CD8-positive, alpha-beta memory T cell (primary cell): ENCODE results near the gene LCP1. TPM values are rescaled to one million over a fixed set of nuclear protein-coding genes. Genes with fewer than 3 reads are reported as not detected.

Experiments used
- CTCF ChIA-PET: fragments of 350-600 bp; sonication (Branson Sonifier 250); formaldehyde crosslinking; loops from one replicate; lab custom pipeline; 2021; ENCODE audit warnings: antibody characterized with exemption; lab: Charles Lee
- POLR2A ChIA-PET: fragments of 350-600 bp; sonication (Branson Sonifier 250); formaldehyde crosslinking; loops from one replicate; lab custom pipeline; 2021; ENCODE audit warnings: antibody characterized with exemption; lab: Charles Lee
- DNase-seq, 5 donors: peaks; one replicate each; pipeline versions ENCODE4 v3.0.0 to v3.0.0-alpha.2; 2020 to 2022; ENCODE audit warnings: mixed read lengths in 1 of 5
- H3K27ac ChIP-seq: one replicate; pipeline ENCODE4 v1.7.0; 2013; ENCODE audit warnings: low read depth, mild to moderate bottlenecking, low read length, moderate library complexity
- H3K27me3 ChIP-seq: 2 replicates; pipeline ENCODE4 v1.7.0; 2013; ENCODE audit warnings: low read length, mild to moderate bottlenecking; ENCODE audit not compliant: insufficient read depth, poor library complexity, severe bottlenecking
- H3K36me3 ChIP-seq: 2 replicates; pipeline ENCODE4 v1.7.0; 2013; ENCODE audit warnings: mild to moderate bottlenecking, low read length, moderate library complexity; ENCODE audit not compliant: insufficient read depth
- H3K4me1 ChIP-seq: 2 replicates; pipeline ENCODE4 v1.7.0; 2013; ENCODE audit warnings: mild to moderate bottlenecking, low read length, moderate library complexity; ENCODE audit not compliant: insufficient read depth
- H3K4me3 ChIP-seq: 2 replicates; pipeline ENCODE4 v1.7.0; 2013; ENCODE audit warnings: mild to moderate bottlenecking, low read length
- H3K9me3 ChIP-seq: 2 replicates; pipeline ENCODE4 v1.7.0; 2013; ENCODE audit warnings: mild to moderate bottlenecking, low read length
- H3K27ac Mint-ChIP-seq, 8 donors: one replicate each; pipeline ENCODE4 v1.8.0; 2020 to 2021; ENCODE audit warnings: mixed read lengths in 8 of 8, mild to moderate bottlenecking in 6 of 8, inconsistent platforms in 3 of 8, moderate library complexity in 3 of 8
- H3K27me3 Mint-ChIP-seq, 2 donors: one replicate each; pipeline ENCODE4 v1.8.0; 2020 to 2021; ENCODE audit warnings: mixed read lengths in 2 of 2, mild to moderate bottlenecking in 1 of 2, moderate library complexity in 1 of 2
- H3K36me3 Mint-ChIP-seq, 3 donors: one replicate each; pipeline ENCODE4 v1.8.0; 2020 to 2021; ENCODE audit warnings: mixed read lengths in 3 of 3, inconsistent platforms in 1 of 3, mild to moderate bottlenecking in 1 of 3
- H3K4me1 Mint-ChIP-seq, 3 donors: one replicate each; pipeline ENCODE4 v1.8.0; 2020 to 2021; ENCODE audit warnings: mixed read lengths in 3 of 3, inconsistent platforms in 1 of 3, mild to moderate bottlenecking in 1 of 3
- H3K4me3 Mint-ChIP-seq, 7 donors: one replicate each; pipeline ENCODE4 v1.8.0; 2020 to 2021; ENCODE audit warnings: mixed read lengths in 7 of 7, mild to moderate bottlenecking in 6 of 7, moderate library complexity in 4 of 7, inconsistent platforms in 2 of 7
- H3K9me3 Mint-ChIP-seq, 5 donors: one replicate each; pipeline ENCODE4 v1.8.0; 2020 to 2022; ENCODE audit warnings: mixed read lengths in 5 of 5, mild to moderate bottlenecking in 3 of 5, moderate library complexity in 2 of 5, inconsistent platforms in 1 of 5
- polyA plus RNA-seq: library from polyadenylated mRNA; unstranded; fragments of 300-500 nt; fragmentation: Illumina TruSeq; gene quantifications from one replicate; pipeline ENCODE4 v1.2.3, GENCODE V29; 2021
- total RNA-seq, 2 experiments: library from RNA; stranded (reverse); gene quantifications; one replicate each; pipeline ENCODE4 v1.2.3, GENCODE V29; 2021

The LCP1 gene
- total and polyA plus RNA-seq, 3 experiments from 2014 or later, result 838 to 1,545 (median 869) TPM

DNA sequence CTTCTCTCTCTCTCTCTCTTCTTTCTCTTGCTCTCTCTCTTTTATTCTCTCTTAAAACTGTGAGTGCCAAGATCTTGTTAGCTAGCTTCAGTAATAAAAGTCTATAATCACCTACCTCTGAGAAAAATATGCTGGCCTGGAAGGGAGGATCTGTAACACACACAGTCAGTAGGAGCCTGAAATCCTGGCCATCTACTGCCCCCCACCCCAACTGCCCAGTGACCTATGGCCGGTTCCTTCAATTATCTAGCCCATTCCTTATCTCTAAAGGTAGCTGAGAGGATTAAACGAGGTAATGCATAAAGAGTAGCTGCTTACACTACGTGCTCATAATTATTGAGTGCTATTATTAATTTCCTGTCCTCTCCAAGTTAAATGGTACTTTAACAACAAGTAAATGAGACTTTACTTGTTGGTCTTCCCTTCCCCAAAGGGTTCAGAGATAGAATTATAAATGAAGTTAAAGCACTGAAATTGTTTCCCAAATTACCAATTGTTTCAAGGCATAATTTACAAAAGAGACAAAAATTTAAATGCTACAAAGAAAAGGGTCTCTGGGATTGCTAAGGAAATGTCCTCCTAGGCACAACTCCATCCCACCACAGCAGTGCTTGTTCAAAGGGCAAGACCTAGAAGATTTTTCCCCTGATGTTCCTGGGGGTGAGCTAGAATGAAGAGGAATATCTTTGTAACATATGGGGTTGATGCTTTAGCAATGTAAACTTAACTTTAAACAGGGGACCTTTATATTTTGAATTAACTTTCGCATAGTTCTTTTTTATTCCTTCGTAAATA lies 1.8 kb downstream of the LCP1 start:
- CTCF ChIA-PET, result interaction anchor here (1.1 to 8.5 kb wide), 3 partner anchors 11 to 116 kb away, joined by 4 to 105 read pairs (median 15); no protein-coding TSS in a partner anchor
- Histone ChIP-seq H3K36me3 (no peaks in the 10 kb centered on the region), H3K27ac (peak overlapping the region; percentile 82), H3K4me1 (peaks cover 55% of the 10 kb centered on the region), H3K27me3 (no peaks in the 10 kb centered on the region), H3K9me3 (no peaks in the 10 kb centered on the region), H3K4me3 (peak overlapping the region; percentile 81)
- POLR2A ChIA-PET, result interaction anchor here (0.6 to 2.9 kb wide), 5 partner anchors 10 to 20 kb away, joined by 4 to 9 read pairs (median 6); no protein-coding TSS in a partner anchor
- Mint-ChIP-seq H3K27me3 (peaks cover 0 to 7% of the 10 kb centered on the region in 2 donors), H3K4me1 (peaks cover 68 to 79% (median 71%) of the 10 kb centered on the region in 3 donors), H3K9me3 (no peaks in the 10 kb centered on the region), H3K4me3 (peak overlapping the region; percentile 97 to 100 (median 98)), H3K36me3 (peaks cover 5 to 51% (median 8%) of the 10 kb centered on the region in 3 donors), H3K27ac (peak overlapping the region; percentile 73 to 99 (median 92))
- no peak for DNase-seq

GRCh38 chr13:46179491-46179908 lies 2.5 kb downstream of the LCP1 start:
- ChIA-PET POLR2A (interaction anchor here (1.6 to 2.9 kb wide), 3 partner anchors 9 to 13 kb away, joined by 6 to 9 read pairs (median 6); no protein-coding TSS in a partner anchor), CTCF (interaction anchor here (1.1 to 8.5 kb wide), 3 partner anchors 10 to 116 kb away, joined by 5 to 105 read pairs (median 15); no protein-coding TSS in a partner anchor)
- H3K27me3 Mint-ChIP-seq, result peaks cover 0 to 7% of the 10 kb centered on the region in 2 donors
- H3K36me3 Mint-ChIP-seq, result peaks cover 5 to 55% (median 8%) of the 10 kb centered on the region in 3 donors
- H3K4me1 ChIP-seq, result peaks cover 55% of the 10 kb centered on the region
- no peaks in the 10 kb centered on the region for H3K36me3 ChIP-seq
- H3K9me3 Mint-ChIP-seq, result no peaks in the 10 kb centered on the region
- H3K4me3 Mint-ChIP-seq, result peak overlapping the region; percentile 97 to 100 (median 98)
- H3K9me3 ChIP-seq, result no peaks in the 10 kb centered on the region
- peak; percentile 62 to 86 (median 73) for DNase-seq
- H3K27me3 ChIP-seq, result no peaks in the 10 kb centered on the region
- peaks cover 68 to 79% (median 71%) of the 10 kb centered on the region in 3 donors for H3K4me1 Mint-ChIP-seq
- peak overlapping the region; percentile 28 for H3K27ac ChIP-seq
- peak overlapping the region; percentile 63 for H3K4me3 ChIP-seq
- H3K27ac Mint-ChIP-seq, result peak overlapping the region; percentile 73 to 99 (median 92)

DNA sequence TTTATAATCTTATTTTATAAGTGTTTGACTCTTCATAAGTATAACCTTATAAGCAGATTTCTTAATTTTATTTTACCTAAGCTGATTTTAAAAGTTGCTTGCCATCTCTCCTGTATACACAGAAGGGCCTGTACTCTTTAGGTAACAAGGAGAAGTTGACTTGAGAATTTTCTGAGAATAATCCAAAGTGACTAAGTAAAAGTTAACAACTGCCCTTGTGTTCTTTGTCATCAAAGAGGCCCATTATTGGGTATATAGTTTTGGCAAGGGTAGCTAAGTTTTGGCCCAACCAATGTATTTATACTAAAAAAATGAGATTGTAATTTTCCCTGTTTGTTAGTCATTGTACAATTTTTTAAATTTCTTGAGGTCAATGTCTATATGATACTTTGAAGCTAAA lies 3.2 kb downstream of the LCP1 start:
- peaks cover under 1% of the 10 kb centered on the region for H3K36me3 ChIP-seq
- H3K27me3 Mint-ChIP-seq, result peaks cover 0 to 7% of the 10 kb centered on the region in 2 donors
- H3K4me3 Mint-ChIP-seq, result peak overlapping the region; percentile 97 to 100 (median 98)
- peak overlapping the region; percentile 63 for H3K4me3 ChIP-seq
- H3K4me1 ChIP-seq, result peaks cover 55% of the 10 kb centered on the region
- H3K9me3 Mint-ChIP-seq, result no peaks in the 10 kb centered on the region
- H3K9me3 ChIP-seq, result no peaks in the 10 kb centered on the region
- H3K27ac ChIP-seq, result peak overlapping the region; percentile 28
- no peak for DNase-seq
- H3K27ac Mint-ChIP-seq, result peak overlapping the region; percentile 73 to 99 (median 92)
- peaks cover 67 to 79% (median 71%) of the 10 kb centered on the region in 3 donors for H3K4me1 Mint-ChIP-seq
- ChIA-PET POLR2A (interaction anchor here (1.6 to 2.9 kb wide), 2 partner anchors 8 to 11 kb away, joined by 6 to 9 read pairs; no protein-coding TSS in a partner anchor), CTCF (interaction anchor here (0.6 to 8.5 kb wide), 5 partner anchors 9 to 117 kb away, joined by 3 to 105 read pairs (median 5); no protein-coding TSS in a partner anchor)
- H3K36me3 Mint-ChIP-seq, result peaks cover 5 to 57% (median 9%) of the 10 kb centered on the region in 3 donors
- H3K27me3 ChIP-seq, result no peaks in the 10 kb centered on the region

DNA sequence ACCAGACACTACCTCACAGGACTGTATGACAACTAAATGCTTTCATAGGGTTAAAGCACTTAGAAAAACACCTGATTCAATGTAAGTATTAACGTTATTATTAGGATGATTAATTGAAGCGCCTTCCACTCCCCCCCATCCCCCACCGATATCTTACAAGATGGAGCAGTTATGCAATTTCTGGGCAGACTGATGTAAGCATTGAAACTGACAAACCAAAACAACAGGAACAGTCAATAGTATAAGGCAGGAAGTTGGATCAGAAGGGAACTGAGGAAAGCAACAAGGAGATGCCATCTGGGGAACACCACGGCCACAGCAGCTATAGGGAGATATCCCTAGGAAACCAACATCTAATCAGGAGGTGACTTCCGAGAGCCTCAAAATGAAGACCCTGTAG lies 3.8 kb downstream of the LCP1 start:
- peaks cover 9 to 63% (median 11%) of the 10 kb centered on the region in 3 donors for H3K36me3 Mint-ChIP-seq
- Histone ChIP-seq H3K27me3 (no peaks in the 10 kb centered on the region), H3K4me1 (peaks cover 55% of the 10 kb centered on the region), H3K9me3 (no peaks in the 10 kb centered on the region), H3K4me3 (peak overlapping the region; percentile 27), H3K27ac (peak overlapping the region; percentile 1), H3K36me3 (peaks cover 7% of the 10 kb centered on the region)
- DNase-seq, result no peak
- H3K27me3 Mint-ChIP-seq, result peaks cover 0 to 7% of the 10 kb centered on the region in 2 donors
- H3K9me3 Mint-ChIP-seq, result no peaks in the 10 kb centered on the region
- peaks cover 67 to 79% (median 71%) of the 10 kb centered on the region in 3 donors for H3K4me1 Mint-ChIP-seq
- POLR2A ChIA-PET, result interaction anchor here (1.6 to 2.9 kb wide), 2 partner anchors 7 to 11 kb away, joined by 6 to 9 read pairs; no protein-coding TSS in a partner anchor
- CTCF ChIA-PET, result interaction anchor here (1.1 to 8.5 kb wide), 4 partner anchors 9 to 117 kb away, joined by 3 to 105 read pairs (median 4); no protein-coding TSS in a partner anchor
- peak overlapping the region; percentile 64 to 99 (median 94) for H3K27ac Mint-ChIP-seq
- peak overlapping the region; percentile 77 to 99 (median 98) for H3K4me3 Mint-ChIP-seq

- H3K36me3 Mint-ChIP-seq, result peaks cover 9 to 66% (median 12%) of the 10 kb centered on the region in 3 donors
These were observed 5.2 kb downstream of the LCP1 start for GRCh38 chr13:46176756-46177155.

GRCh38 chr13:46173656-46174055 lies 8.3 kb downstream of the LCP1 start:
- Histone ChIP-seq H3K27ac (no peak overlapping the region), H3K27me3 (no peaks in the 10 kb centered on the region), H3K36me3 (peaks cover 18% of the 10 kb centered on the region), H3K4me1 (peaks cover 91% of the 10 kb centered on the region), H3K4me3 (peak overlapping the region; percentile 35), H3K9me3 (no peaks in the 10 kb centered on the region)
- ChIA-PET POLR2A (interaction anchor here (1.7 to 4.3 kb wide), 2 partner anchors 9 to 12 kb away, joined by 6 to 50 read pairs; partner anchors contain the start of gene LCP1), CTCF (interaction anchor here (0.8 to 10.2 kb wide), 5 partner anchors 6 to 148 kb away, joined by 3 to 128 read pairs (median 4); partner anchors contain the start of gene LCP1)
- Mint-ChIP-seq H3K4me1 (peaks cover 94 to 99% (median 97%) of the 10 kb centered on the region in 3 donors), H3K27ac (peak overlapping the region; percentile 83 to 99 (median 98)), H3K36me3 (peaks cover 9 to 59% (median 18%) of the 10 kb centered on the region in 3 donors), H3K9me3 (no peaks in the 10 kb centered on the region), H3K27me3 (no peaks in the 10 kb centered on the region), H3K4me3 (peak overlapping the region; percentile 65 to 99 (median 79))
- DNase-seq, result peak in 3 of 5 donors; percentile 30 to 58 (median 33)

More at GRCh38 chr13:46176756-46177155, 5.2 kb downstream of the LCP1 start:
- no peak overlapping the region for H3K27ac ChIP-seq
- DNase-seq, result peak in 1 of 5 donors; percentile 23
- H3K4me3 Mint-ChIP-seq, result peak overlapping the region; percentile 77 to 99 (median 98)
- H3K4me1 Mint-ChIP-seq, result peaks cover 69 to 81% (median 74%) of the 10 kb centered on the region in 3 donors
- ChIA-PET CTCF (interaction anchor here (1.1 to 9.4 kb wide), 7 partner anchors 7 to 145 kb away, joined by 3 to 128 read pairs (median 5); partner anchors contain the start of gene LRRC63), POLR2A (interaction anchor here (1.2 kb wide), 1 partner anchor 9 kb away, joined by 3 read pairs; no protein-coding TSS in a partner anchor)
- H3K27me3 Mint-ChIP-seq, result peaks cover 0 to 3% of the 10 kb centered on the region in 2 donors
- peaks cover 9% of the 10 kb centered on the region for H3K36me3 ChIP-seq
- H3K4me1 ChIP-seq, result peaks cover 60% of the 10 kb centered on the region
- no peaks in the 10 kb centered on the region for H3K9me3 ChIP-seq
- H3K4me3 ChIP-seq, result peak overlapping the region; percentile 27
- no peaks in the 10 kb centered on the region for H3K27me3 ChIP-seq
- H3K9me3 Mint-ChIP-seq, result no peaks in the 10 kb centered on the region
- peak overlapping the region; percentile 64 to 99 (median 94) for H3K27ac Mint-ChIP-seq

GRCh38 chr13:46172531-46172991 lies 9.4 kb downstream of the LCP1 start:
- Histone ChIP-seq H3K4me3 (peak overlapping the region; percentile 35), H3K4me1 (peaks cover 93% of the 10 kb centered on the region), H3K27ac (peak overlapping the region; percentile 44), H3K9me3 (no peaks in the 10 kb centered on the region), H3K27me3 (no peaks in the 10 kb centered on the region), H3K36me3 (peaks cover 18% of the 10 kb centered on the region)
- Mint-ChIP-seq H3K27ac (peak overlapping the region; percentile 83 to 99 (median 98)), H3K27me3 (no peaks in the 10 kb centered on the region), H3K4me1 (peaks cover 95 to 100% (median 98%) of the 10 kb centered on the region in 3 donors), H3K36me3 (peaks cover 9 to 56% (median 13%) of the 10 kb centered on the region in 3 donors), H3K4me3 (peak overlapping the region; percentile 65 to 99 (median 79)), H3K9me3 (no peaks in the 10 kb centered on the region)
- ChIA-PET POLR2A (interaction anchor here (0.6 to 4.3 kb wide), 6 partner anchors 10 to 141 kb away, joined by 3 to 50 read pairs (median 5); partner anchors contain the start of gene LCP1), CTCF (interaction anchor here (0.8 to 10.2 kb wide), 9 partner anchors 7 to 149 kb away, joined by 3 to 128 read pairs (median 6); partner anchors contain the start of gene LCP1)
- peak; percentile 49 to 89 (median 80) for DNase-seq
